RWPE2 (cell line): Measurements from ENCODE around the gene DDX42.
"Not testable (repeated sequence)": the region's sequence is repeated elsewhere in the genome, so short reads cannot be mapped to it uniquely, and the experiment has no call there.

Experiments
- ATAC-seq: fragments of 200-7000 bp; cut with Tn5 transposase; 3 replicates; pipeline ENCODE4 v1.9.1; 2021; ENCODE audit warnings: low read depth
- DNase-seq: peaks from one replicate; pipeline ENCODE4 v3.0.0-alpha.2; 2020; ENCODE audit warnings: low spot score
- H3K27ac ChIP-seq: fragments of 450-650 bp; 2 replicates; pipeline ENCODE4 v1.5.1; 2017; ENCODE audit warnings: mild to moderate bottlenecking; ENCODE audit not compliant: poor library complexity, severe bottlenecking
- H3K27me3 ChIP-seq: fragments of 250-450 bp; sonication (Bioruptor Pico); 2 replicates; pipeline ENCODE4 v1.5.1; 2021; ENCODE audit warnings: mild to moderate bottlenecking, moderate library complexity; ENCODE audit not compliant: insufficient read depth, poor library complexity, severe bottlenecking
- H3K36me3 ChIP-seq: fragments of 250-450 bp; sonication (Bioruptor Pico); 2 replicates; pipeline ENCODE4 v1.5.1; 2020; ENCODE audit warnings: low read depth, mild to moderate bottlenecking, moderate library complexity
- H3K4me1 ChIP-seq: fragments of 250-450 bp; sonication (Bioruptor Pico); 2 replicates; pipeline ENCODE4 v1.5.1; 2021; ENCODE audit warnings: mild to moderate bottlenecking, moderate library complexity; ENCODE audit not compliant: insufficient read depth, poor library complexity, severe bottlenecking
- H3K4me3 ChIP-seq: fragments of 250-450 bp; sonication (Bioruptor Pico); 2 replicates; pipeline ENCODE4 v1.5.1; 2021; ENCODE audit warnings: mild to moderate bottlenecking, moderate library complexity; ENCODE audit not compliant: severe bottlenecking
- H3K9me3 ChIP-seq: fragments of 250-450 bp; sonication (Bioruptor Pico); 2 replicates; pipeline ENCODE4 v1.5.1; 2021; ENCODE audit warnings: mild to moderate bottlenecking, moderate library complexity; ENCODE audit not compliant: severe bottlenecking
- TF ChIP-seq, protein P1 (sequence below): fragments of 450-650 bp; IDR thresholded peaks from one replicate; pipeline ENCODE4 v1.5.1; 2017; ENCODE audit warnings: mild to moderate bottlenecking, moderate library complexity; ENCODE audit not compliant: poor library complexity, severe bottlenecking

Gene DDX42

DNA sequence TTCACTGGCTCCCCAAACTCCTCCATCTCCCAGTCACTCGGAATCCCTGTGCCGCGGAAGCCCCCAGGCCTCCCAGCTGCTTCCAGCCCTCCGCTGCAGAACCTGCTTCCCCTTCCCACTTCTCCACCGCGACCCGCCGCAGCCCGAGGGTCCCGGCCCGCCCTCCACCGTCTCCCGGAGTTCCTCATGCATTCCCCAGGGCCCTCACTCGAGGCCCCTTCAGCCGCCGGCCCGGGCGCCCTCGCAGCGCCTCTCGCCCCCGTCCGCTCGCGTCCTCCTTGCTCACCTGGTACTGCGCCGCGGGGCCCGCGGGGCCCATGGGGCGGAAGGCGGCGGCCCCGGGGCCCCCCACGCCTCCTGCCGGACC is 68.2 kb downstream of the DDX42 start:
- Histone ChIP-seq H3K9me3 (no peaks in the 10 kb centered on the region), H3K27ac (peak overlapping the region; percentile 69), H3K4me3 (peak overlapping the region; percentile 95), H3K36me3 (no peaks in the 10 kb centered on the region), H3K27me3 (no peaks in the 10 kb centered on the region), H3K4me1 (peaks cover 30% of the 10 kb centered on the region)
- TF ChIP-seq, protein P1, sequence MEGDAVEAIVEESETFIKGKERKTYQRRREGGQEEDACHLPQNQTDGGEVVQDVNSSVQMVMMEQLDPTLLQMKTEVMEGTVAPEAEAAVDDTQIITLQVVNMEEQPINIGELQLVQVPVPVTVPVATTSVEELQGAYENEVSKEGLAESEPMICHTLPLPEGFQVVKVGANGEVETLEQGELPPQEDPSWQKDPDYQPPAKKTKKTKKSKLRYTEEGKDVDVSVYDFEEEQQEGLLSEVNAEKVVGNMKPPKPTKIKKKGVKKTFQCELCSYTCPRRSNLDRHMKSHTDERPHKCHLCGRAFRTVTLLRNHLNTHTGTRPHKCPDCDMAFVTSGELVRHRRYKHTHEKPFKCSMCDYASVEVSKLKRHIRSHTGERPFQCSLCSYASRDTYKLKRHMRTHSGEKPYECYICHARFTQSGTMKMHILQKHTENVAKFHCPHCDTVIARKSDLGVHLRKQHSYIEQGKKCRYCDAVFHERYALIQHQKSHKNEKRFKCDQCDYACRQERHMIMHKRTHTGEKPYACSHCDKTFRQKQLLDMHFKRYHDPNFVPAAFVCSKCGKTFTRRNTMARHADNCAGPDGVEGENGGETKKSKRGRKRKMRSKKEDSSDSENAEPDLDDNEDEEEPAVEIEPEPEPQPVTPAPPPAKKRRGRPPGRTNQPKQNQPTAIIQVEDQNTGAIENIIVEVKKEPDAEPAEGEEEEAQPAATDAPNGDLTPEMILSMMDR: no peak
- ATAC-seq (peak; percentile 3; the same call in 2 of the 3 replicates), DNase-seq (no peak)

DNA sequence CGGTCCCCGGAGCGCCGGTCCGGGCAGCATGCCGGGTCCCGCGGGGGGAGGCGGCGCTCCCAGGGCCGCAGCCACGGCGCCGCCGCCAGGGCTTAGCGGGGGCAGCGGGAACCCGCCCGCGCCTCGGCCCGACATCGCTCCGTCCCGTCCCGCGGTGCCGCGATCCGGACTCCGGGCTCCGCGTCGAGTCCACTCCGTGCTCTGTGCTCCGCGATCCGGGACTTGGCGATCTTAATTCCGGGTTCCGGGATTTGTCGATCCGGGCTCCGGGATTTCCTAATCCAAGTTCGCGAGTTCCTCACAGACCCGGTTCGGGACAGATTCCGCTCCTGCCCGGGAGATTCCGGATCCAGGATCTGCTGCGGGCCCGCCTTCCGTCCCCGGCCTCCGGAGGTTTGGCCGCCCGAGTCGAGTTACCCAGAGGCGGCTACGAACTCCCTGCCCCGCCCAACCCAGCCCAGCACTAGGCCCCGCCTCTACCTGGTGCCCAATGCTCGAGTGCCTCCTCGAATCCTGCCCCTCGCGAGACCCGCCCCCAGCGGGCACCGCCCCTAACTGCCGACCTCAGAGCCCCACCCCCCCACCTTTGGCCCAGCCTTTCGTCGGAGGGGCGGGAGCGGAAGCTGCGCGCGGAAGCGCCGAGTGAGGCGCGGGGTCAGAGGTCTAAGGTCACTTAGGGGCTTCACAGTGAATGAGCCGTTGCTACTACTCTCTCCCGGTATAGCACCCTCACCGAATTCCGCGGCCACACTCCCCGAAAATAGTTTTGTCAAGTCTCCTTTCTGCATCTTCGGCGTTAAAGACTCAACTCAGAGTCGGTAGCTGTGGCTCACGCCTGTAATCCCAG is 68.8 kb downstream of the DDX42 start, which contains the start of gene SMARCD2:
Gene SMARCD2 (minus strand): TSS at position 146 of the 847 bp plus-strand sequence. CDS start 11 bp downstream, at position 135.
- TF ChIP-seq, protein P1: no peak
- Histone ChIP-seq H3K36me3 (no peaks in the 10 kb centered on the region), H3K4me1 (peaks cover 30% of the 10 kb centered on the region), H3K9me3 (no peaks in the 10 kb centered on the region), H3K27ac (peak within 1 kb of the TSS; percentile 69), H3K4me3 (peak within 1 kb of the TSS; percentile 95), H3K27me3 (no peaks in the 10 kb centered on the region)
- ATAC-seq (peak; percentile 80), DNase-seq (peak; percentile 98)

- not testable (repeated sequence) for H3K27me3 ChIP-seq, H3K9me3 ChIP-seq, DNase-seq, H3K36me3 ChIP-seq, ATAC-seq
- peak overlapping the region; percentile 69 for H3K27ac ChIP-seq
- H3K4me1 ChIP-seq: peaks cover 27% of the 10 kb centered on the region
- peak overlapping the region; percentile 95 for H3K4me3 ChIP-seq
Observed at GRCh38 chr17:63843387-63843888, 69.5 kb downstream of the DDX42 start.

DNA sequence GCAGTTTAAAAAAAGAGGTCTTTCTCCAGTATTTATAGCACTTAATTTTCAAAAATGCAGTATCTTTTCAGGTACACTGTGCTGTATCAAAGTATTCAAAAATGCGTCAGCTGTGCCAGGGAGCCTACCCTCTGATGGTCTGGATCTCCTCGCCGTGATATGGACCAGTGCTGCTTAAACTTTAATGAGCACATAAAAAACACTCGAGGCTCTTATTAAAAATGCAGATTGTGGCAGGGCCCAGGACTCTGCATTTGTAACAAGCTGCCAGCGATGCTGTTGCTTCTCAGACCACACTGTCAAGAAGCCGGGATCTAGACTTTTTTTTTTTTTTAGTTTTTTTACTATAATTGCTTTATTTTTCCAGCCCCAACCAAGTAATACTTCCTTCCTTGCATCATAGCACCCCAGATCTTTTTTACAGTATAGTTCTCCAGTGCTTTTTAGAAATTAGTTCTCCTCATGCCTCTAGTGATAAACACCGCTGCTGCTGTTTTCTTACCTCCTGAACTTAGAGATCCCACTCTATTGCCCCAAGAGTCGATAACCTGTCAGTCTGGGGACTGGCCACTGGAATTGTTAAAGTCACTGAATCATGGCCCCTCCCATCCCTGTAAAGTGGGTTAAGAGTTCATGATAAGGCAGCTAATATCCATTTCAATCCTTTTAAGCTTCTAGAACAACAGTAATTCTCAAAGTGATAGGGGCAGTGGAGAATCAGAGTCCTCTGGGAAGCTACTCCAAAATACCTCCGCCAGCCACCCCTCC is 70.1 kb downstream of the DDX42 start:
- Histone ChIP-seq H3K36me3 (no peaks in the 10 kb centered on the region), H3K4me1 (peaks cover 20% of the 10 kb centered on the region), H3K9me3 (no peaks in the 10 kb centered on the region), H3K4me3 (no peak overlapping the region), H3K27me3 (no peaks in the 10 kb centered on the region), H3K27ac (peak overlapping the region; percentile 69)
- DNase-seq (no peak), ATAC-seq (no peak)
- TF ChIP-seq, protein P1: no peak

DNA sequence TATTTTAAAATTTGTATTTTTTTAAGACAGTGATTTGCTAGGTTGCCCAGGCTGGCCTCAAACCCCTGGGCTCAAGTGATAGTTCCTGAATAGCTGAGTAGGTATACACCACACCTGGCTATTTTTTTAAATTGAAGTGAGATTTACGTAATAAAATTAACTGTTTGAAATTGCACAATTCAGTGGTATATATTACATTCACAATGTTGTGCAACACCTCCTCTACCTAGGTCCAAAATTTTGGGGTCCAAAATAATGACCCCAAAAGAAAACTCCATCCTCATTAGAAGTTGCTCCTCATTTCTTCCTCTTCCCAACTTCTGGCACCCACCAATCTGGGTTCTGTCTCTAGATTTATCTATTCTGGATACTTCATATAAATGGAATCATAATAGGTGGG is 71.5 kb downstream of the DDX42 start:
- no peaks in the 10 kb centered on the region for H3K27me3 ChIP-seq
- H3K27ac ChIP-seq: no peak overlapping the region
- H3K9me3 ChIP-seq: no peaks in the 10 kb centered on the region
- no peak for ATAC-seq
- H3K4me1 ChIP-seq: peaks cover 8% of the 10 kb centered on the region
- H3K4me3 ChIP-seq: no peak overlapping the region
- no peaks in the 10 kb centered on the region for H3K36me3 ChIP-seq
- no peak for DNase-seq
- TF ChIP-seq, protein P1: no peak
